HG03575 (cell line): ENCODE data around the gene KLHL8.
"Not testable (repeated sequence)": the region's sequence is repeated elsewhere in the genome, so short reads cannot be mapped to it uniquely, and the experiment has no call there.

Experiments used
- ATAC-seq: cut with Tn5 transposase; IDR thresholded peaks from one replicate; pipeline ENCODE4 v1.9.1; 2021; ENCODE audit not compliant: unreplicated experiment, insufficient number of reproducible peaks, low FRiP score; ENCODE audit errors: extremely low read depth

Gene KLHL8

DNA sequence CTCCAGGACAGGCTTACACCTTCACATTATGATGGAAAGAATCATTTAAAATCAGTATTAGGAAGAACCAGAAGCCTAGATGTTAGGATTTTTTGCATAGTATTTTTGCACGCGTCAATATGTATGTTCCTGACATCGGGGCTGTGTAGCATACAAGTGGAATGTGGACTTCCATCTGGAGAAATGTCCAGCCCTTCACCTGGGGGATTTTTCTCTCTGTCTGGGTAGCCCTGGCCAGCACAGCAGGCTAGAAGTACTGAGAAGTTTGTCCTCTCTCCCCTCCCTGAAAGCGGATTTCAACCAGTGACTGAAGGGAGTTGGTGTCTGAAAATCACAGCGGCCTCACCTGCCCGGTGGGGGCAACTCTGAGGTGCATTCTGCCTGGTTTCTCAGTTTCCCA lies 10.4 kb upstream of the KLHL8 start:
- no peak for ATAC-seq

DNA sequence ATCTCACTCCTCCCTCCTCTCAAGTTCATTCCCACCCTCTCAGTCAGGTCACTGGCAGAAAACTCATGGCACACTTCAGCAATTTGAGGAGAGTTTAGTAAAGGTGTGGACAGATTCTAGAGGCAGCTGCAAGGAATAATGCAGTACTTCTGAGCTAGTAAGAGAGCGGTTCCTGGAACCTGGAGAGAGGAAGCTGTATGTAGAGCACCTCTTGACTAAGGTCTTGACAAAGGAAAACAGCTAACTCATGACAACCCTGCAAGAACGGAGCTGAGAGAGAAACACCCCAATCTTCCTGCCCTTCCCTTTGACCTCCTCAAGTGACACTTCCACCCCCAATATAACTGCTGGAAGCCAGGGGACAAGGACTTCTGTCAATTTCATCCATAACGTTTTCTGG lies 9.6 kb upstream of the KLHL8 start:
- no peak for ATAC-seq

DNA sequence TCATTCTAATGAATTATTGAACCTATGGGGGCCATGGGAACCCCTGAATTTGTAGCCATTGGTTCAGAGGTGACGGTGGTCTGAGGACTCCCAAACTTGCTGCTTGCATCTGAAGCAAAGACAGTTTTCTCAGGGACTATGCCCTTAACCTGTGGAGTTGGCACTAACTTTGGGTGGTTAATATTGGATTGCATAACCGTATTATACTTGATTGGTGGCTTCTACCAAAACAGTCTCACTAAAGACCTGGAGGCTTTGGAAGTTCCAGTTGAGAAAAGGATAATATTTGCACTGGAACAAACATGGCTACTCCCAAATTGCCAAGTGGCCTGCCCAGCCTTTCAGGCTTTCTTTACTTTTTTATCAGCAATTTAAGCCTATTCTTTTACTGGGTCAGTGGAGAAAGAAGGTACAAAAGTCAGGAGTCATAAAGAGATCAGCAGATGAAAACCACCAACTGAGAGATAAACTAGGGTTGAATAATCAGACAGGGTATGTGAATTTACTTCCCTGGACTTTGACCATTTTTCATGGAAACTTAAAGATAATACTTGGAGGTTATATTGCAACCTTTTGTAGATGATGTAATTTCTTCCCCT lies 7.9 kb upstream of the KLHL8 start:
- no peak for ATAC-seq

DNA sequence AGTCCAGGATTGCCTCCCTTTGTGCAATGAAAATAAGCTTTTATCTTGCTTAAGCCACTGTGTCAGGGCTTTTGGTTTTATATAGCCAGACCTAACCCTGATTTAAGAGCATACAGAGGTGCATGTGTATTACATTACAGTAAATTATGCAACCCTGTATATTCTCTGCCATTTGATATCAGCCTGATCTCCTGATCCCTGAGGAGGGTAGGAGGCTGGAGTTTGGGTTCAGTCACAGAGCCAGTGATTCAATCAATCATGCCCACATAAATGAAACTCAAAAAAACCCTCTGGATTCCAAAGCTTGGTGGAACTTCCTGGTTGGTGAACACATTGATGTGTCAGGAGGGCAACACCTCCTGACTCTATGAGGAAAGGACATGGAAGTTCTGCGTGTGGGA lies 7.3 kb upstream of the KLHL8 start:
- no peak for ATAC-seq

DNA sequence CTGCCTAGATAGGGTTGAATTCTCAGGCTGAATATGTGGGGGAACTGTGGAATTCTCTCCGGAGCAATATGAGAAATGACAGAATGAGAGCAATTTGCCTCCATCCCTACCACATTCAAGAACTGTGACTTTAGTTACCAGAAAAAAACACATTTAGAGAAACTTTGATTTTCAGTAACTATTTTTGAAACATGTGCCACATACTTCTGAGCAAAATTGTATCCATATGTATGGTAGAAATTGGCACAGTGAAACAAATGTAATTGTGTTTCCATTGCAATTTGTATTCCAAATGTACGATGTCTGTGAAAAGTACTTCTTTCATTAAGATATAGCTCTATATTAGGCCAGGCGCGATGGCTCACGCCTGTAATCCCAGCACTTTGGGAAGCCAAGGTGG lies 5.5 kb upstream of the KLHL8 start:
- no peak for ATAC-seq

- no peak for ATAC-seq
Observed at GRCh38 chr4:87224141-87224923, 3.9 kb upstream of the KLHL8 start.

DNA sequence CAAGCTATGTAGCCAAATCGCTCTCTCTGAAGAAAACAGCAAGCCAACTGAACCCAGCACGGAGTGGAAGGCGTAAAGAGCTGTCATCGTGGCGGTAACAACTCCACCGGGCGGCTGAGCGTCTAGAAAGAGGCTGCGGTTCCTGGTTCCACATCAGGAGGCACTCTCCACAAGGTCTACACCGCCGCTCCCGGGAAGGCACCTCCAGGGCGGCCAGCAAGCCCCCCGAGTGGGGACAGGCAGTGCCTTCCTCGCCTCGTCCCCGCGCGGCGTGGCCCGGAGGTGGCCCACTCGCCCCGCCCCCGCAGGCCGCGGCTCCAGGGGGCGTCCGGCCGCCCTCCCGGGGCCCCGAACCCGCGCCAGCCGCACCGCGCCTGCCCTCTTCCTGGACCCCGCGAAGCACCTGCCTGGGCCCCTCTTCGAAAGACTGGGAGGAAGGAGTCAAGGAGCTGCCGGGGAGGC lies 755 bp downstream of the KLHL8 start:
- ATAC-seq = peak; percentile 21

DNA sequence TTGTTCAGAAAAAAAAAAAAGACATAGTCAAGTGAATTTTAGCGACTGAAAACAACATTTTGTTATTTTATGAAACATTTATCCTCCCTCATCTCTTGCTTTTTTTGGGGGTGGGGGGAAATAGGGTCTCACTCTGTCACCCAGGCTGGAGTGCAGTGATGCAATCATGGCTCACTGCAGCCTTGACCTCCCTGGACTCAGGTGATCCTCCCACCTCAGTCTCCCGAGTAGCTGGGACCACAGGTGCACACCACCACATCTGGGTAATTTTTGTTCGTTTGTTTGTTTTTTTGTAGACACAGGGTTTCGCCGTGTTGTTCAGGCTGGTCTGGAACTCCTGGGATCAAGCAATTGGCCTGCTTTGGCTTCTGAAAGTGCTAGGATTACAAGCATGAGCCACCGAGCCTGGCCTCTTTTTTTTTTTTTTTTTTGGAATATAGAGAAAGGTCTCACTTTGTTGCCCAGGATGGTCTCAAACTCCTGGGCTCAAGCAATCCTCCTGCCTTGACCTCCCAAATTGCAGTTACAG lies 3.1 kb downstream of the KLHL8 start:
- ATAC-seq = not testable (repeated sequence)

DNA sequence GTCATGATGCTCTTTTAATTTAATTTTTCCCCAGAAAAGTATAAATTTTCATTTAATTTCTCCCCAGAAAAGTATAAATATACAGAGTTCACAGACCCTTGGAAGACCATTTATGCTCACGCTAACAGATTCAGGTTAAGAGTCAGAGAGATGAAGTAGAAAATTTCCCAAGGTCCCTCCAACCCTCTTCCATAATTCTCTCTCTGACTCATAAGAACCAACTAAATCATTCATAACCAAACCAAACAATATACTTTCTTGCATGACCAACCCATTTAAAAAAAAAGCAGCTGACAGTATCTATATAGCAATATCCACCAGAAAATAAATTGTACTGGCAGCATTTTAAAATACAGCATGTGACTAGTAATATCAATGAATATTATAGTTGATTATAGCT lies 3.9 kb downstream of the KLHL8 start:
- ATAC-seq = no peak

DNA sequence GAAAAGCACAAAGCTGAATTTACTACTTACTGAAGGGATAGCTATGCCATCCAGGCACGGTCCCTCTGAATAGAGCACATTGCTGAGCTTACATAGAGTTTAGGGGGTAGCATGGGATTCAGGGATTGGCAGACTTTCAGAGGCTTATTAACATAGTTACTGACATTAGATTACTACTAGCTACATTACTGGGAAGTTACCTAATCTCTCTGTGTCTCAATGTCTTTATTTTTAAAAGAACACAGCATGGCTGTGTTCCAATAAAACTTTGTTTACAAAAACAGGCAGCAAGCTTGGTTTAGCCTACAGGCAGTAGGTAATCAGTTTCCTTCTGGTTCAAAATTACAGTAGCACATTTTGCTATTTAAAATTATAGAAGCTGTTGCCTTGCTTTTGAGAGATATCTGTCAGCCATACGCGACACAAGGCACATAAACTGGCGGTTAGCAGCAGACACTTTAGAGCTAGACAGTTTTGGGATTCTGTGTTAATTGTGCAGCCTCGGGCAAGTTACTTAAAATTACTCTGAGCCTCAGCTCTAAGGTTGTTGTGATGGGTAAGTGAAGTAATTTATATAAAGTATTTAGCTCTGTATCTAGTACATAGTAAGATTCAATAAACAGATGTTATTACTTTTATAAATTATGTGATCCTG lies 6.9 kb downstream of the KLHL8 start:
- ATAC-seq = no peak

GRCh38 chr4:87211249-87211952 lies 9.0 kb downstream of the KLHL8 start:
- no peak for ATAC-seq

DNA sequence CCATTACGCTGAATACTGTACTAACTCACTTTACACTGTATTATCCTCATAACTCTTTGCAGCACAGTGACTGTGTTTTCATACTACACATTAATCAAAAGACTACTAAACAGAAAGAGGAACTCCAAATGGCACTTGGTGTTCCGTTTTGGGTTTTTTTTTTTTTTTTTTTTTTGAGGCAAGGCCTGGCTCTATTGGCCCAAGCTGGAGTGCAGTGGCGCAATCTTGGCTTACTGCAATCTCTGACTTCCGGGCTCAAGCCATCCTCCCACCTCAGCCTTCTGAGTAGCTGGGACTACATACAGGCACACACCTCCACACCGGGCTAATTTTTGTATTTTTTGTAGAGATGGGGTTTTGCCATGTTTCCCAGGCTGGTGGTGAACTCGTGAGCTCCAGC lies 10.7 kb downstream of the KLHL8 start:
- ATAC-seq = peak; percentile 59

DNA sequence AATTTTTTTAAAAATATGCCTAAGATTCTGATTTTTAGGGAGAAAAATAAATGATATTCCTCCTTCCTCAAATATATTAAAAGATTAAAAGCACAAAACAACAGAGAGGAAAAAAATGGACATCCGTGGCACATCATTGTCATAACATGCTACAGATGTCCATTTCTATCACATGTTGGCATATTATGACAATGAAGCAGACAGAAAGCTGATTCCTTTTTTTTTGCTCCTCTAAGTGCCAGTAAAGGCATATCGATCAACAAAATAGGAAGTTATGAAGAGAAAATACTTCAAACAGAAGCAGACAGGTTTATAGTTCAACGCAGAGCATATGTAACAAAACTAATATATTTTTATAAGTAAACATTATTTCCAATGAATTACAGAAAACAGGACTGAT lies 11.2 kb downstream of the KLHL8 start:
- ATAC-seq = no peak

DNA sequence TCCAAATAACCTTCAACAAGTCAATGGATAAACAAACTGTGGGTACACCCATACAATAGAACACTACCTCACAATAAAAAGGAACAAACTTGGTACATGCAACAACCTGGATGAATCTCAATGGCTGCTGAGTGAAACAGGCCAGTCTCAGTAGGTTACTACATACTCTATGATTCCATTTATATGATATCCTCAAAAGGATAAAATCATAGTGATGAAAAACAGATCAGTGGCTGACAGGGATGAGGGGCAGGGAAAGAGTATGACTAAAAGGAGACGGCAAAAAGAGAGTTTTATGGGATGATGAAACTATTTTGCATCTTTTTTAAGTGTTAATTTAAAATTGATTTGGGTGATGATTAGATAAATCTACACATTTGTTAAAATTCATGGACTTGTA lies 15.9 kb downstream of the KLHL8 start:
- ATAC-seq = no peak

DNA sequence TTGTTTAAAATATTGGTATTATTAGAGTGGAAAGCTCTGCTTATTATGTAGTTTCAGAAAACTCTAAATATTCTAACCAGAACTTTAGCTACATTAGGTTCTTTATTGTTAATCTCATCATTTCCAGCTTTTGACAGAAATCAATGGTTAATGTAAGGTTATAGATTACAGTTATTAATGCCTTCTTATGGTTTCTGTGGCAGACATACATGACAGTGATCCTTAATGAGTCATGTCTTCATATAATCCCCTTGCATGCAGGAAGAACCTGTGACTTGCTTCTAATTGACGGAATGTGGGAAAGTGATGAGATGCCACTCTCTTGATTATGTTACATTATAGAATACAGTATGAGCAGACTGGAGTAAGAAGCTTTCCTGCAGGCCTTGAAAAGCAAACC lies 23.5 kb downstream of the KLHL8 start:
- ATAC-seq = no peak

GRCh38 chr4:87196146-87196545 lies 24.3 kb downstream of the KLHL8 start:
- ATAC-seq = no peak

GRCh38 chr4:87193958-87194675 lies 26.3 kb downstream of the KLHL8 start:
- ATAC-seq = no peak

- no peak for ATAC-seq
Observed at GRCh38 chr4:87192145-87192919, 28.1 kb downstream of the KLHL8 start.
